BE2C (cell line): ENCODE results near the gene TMEFF1. TPM values are rescaled to one million over a fixed set of nuclear protein-coding genes. Genes with fewer than 3 reads are reported as not detected.
A peak's percentile ranks its signal among the peaks of the same experiment; 100 is the strongest.

Experiments used
- DNase-seq: peaks from one replicate; pipeline ENCODE4 v3.0.0-alpha.2; 2020
- H3K27me3 ChIP-seq: fragments of 250-450 bp; sonication (Bioruptor Pico); 2 replicates; pipeline ENCODE4 v1.5.1; 2020; ENCODE audit warnings: mild to moderate bottlenecking
- H3K36me3 ChIP-seq: fragments of 250-450 bp; sonication (Bioruptor Pico); 2 replicates; pipeline ENCODE4 v1.5.1; 2020; ENCODE audit warnings: mild to moderate bottlenecking
- H3K4me1 ChIP-seq: fragments of 250-450 bp; sonication (Bioruptor Pico); 2 replicates; pipeline ENCODE4 v1.5.1; 2020
- H3K4me3 ChIP-seq: 2 replicates; pipeline ENCODE4 v1.5.1; 2011; ENCODE audit warnings: low read depth, low read length
- H3K9me3 ChIP-seq: fragments of 250-450 bp; sonication (Bioruptor Pico); 2 replicates; pipeline ENCODE4 v1.5.1; 2020
- CTCF ChIP-seq: IDR thresholded peaks from 2 replicates; pipeline ENCODE4 v1.5.1; 2012; ENCODE audit warnings: mild to moderate bottlenecking, low read depth, low read length
- polyA plus RNA-seq: library from polyadenylated mRNA; unstranded; fragments of >200 nt; gene quantifications from one replicate; pipeline ENCODE4 v1.2.1, GENCODE V29; 2012; ENCODE audit warnings: low read depth, missing spikeins; ENCODE audit not compliant: insufficient read length, insufficient read depth

Gene TMEFF1
- polyA plus RNA-seq = 0.63 TPM

DNA sequence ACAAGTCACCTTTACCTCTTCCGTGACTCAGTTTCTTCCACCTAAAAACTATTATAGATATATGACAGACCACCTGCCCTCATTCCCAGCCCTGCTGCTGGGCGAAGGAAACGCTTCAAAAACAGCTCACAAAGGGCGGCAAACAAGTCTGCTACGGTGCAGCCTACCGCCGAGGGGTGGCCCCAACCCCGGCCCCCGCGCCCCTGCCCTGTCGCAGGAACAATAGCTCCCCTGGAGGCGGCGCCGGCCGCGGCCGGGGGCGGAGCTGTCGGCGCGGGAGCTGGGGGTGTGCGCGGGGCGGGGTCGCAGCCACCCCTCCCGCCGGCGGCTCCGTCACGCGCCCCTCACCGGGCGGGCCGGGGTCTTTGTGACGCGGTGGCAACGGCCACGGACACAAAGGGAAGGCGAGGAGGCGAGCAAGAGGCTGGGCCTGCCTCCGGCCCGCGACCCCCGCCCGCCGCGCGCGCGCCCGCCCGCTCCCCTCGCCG, at the start of gene TMEFF1:
Gene TMEFF1 (plus strand): TSS at position 362 of the 488 bp plus-strand sequence. CDS start 396 bp downstream, outside the sequence.
- Histone ChIP-seq H3K4me1 (no peaks in the 10 kb centered on the region), H3K9me3 (no peaks in the 10 kb centered on the region; the same call in 1 of the 2 replicates), H3K4me3 (peak within 1 kb of the TSS; percentile 75), H3K36me3 (no peaks in the 10 kb centered on the region), H3K27me3 (no peaks in the 10 kb centered on the region)
- peak; percentile 84 for DNase-seq
- TF ChIP-seq CTCF = 0 out of 2 replicates have a peak, but pooled peaks have one; percentile 4

- no peaks in the 10 kb centered on the region for H3K27me3 ChIP-seq
- DNase-seq = no peak
- TF ChIP-seq CTCF = no peak
Observed at GRCh38 chr9:100425758-100426157, 47.2 kb upstream of the TMEFF1 start.

GRCh38 chr9:100426189-100426529, 46.8 kb upstream of the TMEFF1 start:
- Histone ChIP-seq H3K27me3 (no peaks in the 10 kb centered on the region), H3K36me3 (no peaks in the 10 kb centered on the region), H3K4me1 (peaks cover 11% of the 10 kb centered on the region), H3K9me3 (no peaks in the 10 kb centered on the region), H3K4me3 (peak overlapping the region; percentile 87)
- DNase-seq = no peak
- no peak for TF ChIP-seq CTCF

More at GRCh38 chr9:100425758-100426157, 47.2 kb upstream of the TMEFF1 start:
- no peak overlapping the region for H3K4me3 ChIP-seq
- no peaks in the 10 kb centered on the region for H3K9me3 ChIP-seq
- no peaks in the 10 kb centered on the region for H3K36me3 ChIP-seq
- peaks cover 11% of the 10 kb centered on the region for H3K4me1 ChIP-seq

DNA sequence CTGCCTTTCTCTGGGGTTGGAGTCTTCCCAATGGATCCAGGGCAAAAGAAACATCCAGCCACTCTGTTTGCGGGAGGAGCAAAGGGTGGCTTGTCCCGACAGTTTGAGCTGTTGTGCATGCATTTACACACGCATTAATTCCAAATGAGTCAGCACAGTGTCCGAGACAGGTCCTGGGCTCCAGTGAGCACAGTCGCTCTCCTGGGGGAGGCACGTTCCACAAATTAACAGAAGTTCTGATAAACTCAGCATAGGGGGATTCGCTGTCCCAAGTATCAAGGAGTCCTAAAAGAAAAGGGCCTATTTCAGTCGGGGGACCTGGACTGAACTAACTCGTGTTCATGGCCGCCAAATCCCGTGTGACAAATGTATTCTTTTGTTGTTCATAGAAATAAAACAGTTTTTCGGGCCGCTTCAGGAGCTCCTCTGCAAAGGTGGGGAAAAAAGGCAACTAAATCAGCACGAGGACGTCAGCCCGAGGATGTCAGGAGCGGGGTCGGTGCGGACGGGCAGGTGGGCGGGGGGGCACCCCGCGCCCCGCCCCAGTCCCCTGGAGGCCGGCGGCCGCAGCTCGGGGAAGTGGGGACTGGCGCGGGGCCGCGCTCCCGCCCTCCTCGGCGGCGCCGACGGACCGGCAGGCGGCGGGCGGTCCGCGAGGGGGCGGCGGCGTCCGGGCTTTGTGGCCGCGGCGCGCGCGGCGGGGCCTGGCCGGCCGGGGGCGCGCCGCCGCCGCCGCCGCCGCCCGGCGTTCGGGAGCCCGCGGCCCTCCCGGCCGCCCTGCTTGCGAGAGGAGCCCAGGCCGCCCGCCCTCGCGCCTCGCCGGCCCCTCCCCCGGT, 46.2 kb upstream of the TMEFF1 start, which contains the start of gene MSANTD3:
Gene MSANTD3 (plus strand): TSS at position 614 of the 836 bp plus-strand sequence. CDS start 14,796 bp downstream, outside the sequence.
- no peaks in the 10 kb centered on the region for H3K9me3 ChIP-seq
- peak within 1 kb of the TSS; percentile 87 for H3K4me3 ChIP-seq
- peaks cover 11% of the 10 kb centered on the region for H3K4me1 ChIP-seq
- no peaks in the 10 kb centered on the region for H3K27me3 ChIP-seq
- no peak for TF ChIP-seq CTCF
- DNase-seq = peak; percentile 77
- H3K36me3 ChIP-seq = no peaks in the 10 kb centered on the region

DNA sequence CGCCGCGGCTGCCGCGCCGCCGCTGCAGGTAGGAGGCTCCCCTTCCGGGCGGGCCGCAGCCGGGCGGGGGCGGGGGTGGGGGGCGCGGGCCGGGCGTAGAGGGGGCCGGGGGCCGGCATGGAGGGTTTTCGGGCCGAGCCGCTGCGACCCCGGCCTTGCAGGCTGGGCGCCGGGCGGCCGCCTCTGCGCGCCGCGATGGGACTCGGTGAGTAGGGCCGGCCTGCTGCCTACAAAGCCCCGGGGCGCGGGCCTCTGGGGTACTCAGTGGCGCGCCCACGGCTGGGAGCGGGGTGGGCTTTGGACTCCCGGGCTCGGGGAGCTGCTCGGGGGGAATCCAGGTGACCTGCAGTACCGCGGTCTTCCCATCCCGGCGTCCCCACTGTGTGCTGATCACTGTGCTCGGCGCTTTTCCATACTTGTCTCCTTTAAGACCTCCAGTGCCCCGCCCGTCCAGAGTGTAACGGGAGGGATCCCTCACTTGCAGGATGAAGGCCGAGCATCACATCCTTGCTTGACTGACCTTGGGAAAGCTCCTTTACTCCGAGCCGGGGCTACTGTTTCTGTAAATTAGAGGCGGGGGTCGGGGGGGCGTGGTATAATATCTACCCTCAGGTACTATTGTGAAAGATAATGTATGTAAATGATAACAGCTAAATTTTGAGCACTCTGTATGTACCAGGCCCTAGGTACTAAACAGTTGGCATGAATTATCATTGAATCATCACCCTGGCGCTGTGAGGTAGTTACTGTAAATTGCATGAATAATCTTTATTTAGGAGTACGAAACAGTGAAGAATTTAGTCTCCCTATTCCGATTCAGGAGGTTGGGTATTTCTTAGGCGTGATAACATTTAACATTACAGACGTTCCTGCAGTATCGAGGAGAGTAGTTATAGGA, 45.3 kb upstream of the TMEFF1 start:
- Histone ChIP-seq H3K36me3 (no peaks in the 10 kb centered on the region), H3K4me1 (peaks cover 11% of the 10 kb centered on the region), H3K27me3 (no peaks in the 10 kb centered on the region), H3K4me3 (peak overlapping the region; percentile 80), H3K9me3 (no peaks in the 10 kb centered on the region)
- peak; percentile 69 for DNase-seq
- no peak for TF ChIP-seq CTCF
